Loucy (cell line): ENCODE results near the gene AGBL5.

ENCODE experiments used
- CTCF ChIP-seq: fragments of 200-600 bp; sonication (generic); conservative IDR thresholded peaks from 2 replicates; pipeline ENCODE4 v1.5.1; 2014; ENCODE audit warnings: mild to moderate bottlenecking, antibody characterized with exemption, low read length
- EZH2phosphoT487 ChIP-seq: fragments of 200-600 bp; IDR thresholded peaks from 2 replicates; pipeline ENCODE4 v1.6.1; 2018; ENCODE audit warnings: antibody characterized with exemption, mild to moderate bottlenecking, moderate library complexity, borderline replicate concordance

- TF ChIP-seq CTCF (no peak), EZH2phosphoT487 (no peak)
Measured at GRCh38 chr2:27109083-27109482, 57.6 kb downstream of the AGBL5 start.
